SK-N-SH treated with all-trans-retinoic acid at 6 μM for 48 hours (cell line): ENCODE results near the gene CPZ.

Experiments
- ATAC-seq: fragments of 200-7000 bp; cut with Tn5 transposase; 3 replicates; pipeline ENCODE4 v1.9.1; 2020; ENCODE audit warnings: mild to moderate bottlenecking, moderate library complexity
- ARNTL ChIP-seq: fragments of 450-650 bp; formaldehyde crosslinking; IDR thresholded peaks from 2 replicates; pipeline ENCODE4 v1.5.0; 2020; ENCODE audit warnings: low read depth, mild to moderate bottlenecking, moderate library complexity, borderline replicate concordance
- ESRRG ChIP-seq: fragments of 250-450 bp; sonication (Bioruptor Pico); IDR thresholded peaks from 2 replicates; pipeline ENCODE4 v1.6.1; 2021; ENCODE audit warnings: mild to moderate bottlenecking
- ISL1 ChIP-seq: fragments of 250-450 bp; sonication (Bioruptor Pico); IDR thresholded peaks from 2 replicates; pipeline ENCODE4 v2.1.2; 2022; ENCODE audit warnings: mild to moderate bottlenecking, moderate library complexity
- OSR1 ChIP-seq: fragments of 250-450 bp; sonication (Bioruptor Pico); IDR thresholded peaks from 2 replicates; pipeline ENCODE4 v1.8.0; 2022; ENCODE audit warnings: moderate library complexity, mild to moderate bottlenecking, inconsistent platforms
- POU6F1 ChIP-seq: fragments of 250-450 bp; sonication (Bioruptor Pico); IDR thresholded peaks from 2 replicates; pipeline ENCODE4 v1.8.0; 2021; ENCODE audit warnings: low read depth, mild to moderate bottlenecking, moderate library complexity, borderline replicate concordance
- PPARA ChIP-seq: fragments of 250-450 bp; sonication (Bioruptor Pico); IDR thresholded peaks from 2 replicates; pipeline ENCODE4 v1.5.0; 2020; ENCODE audit warnings: mild to moderate bottlenecking, borderline replicate concordance
- RARB ChIP-seq: fragments of 250-450 bp; sonication (Bioruptor Pico); IDR thresholded peaks from 2 replicates; pipeline ENCODE4 v1.8.0; 2021; ENCODE audit warnings: mild to moderate bottlenecking, moderate library complexity
- SNAI2 ChIP-seq: fragments of 250-450 bp; sonication (Bioruptor Pico); IDR thresholded peaks from 2 replicates; pipeline ENCODE4 v1.5.0; 2020; ENCODE audit warnings: mild to moderate bottlenecking, moderate library complexity
- TCF4 ChIP-seq: fragments of 250-450 bp; sonication (Bioruptor Pico); IDR thresholded peaks from 2 replicates; pipeline ENCODE4 v1.8.0; 2021; ENCODE audit warnings: mild to moderate bottlenecking, moderate library complexity, borderline replicate concordance
- TOX ChIP-seq: fragments of 250-450 bp; sonication (Bioruptor Pico); IDR thresholded peaks from 2 replicates; pipeline ENCODE4 v1.8.0; 2021; ENCODE audit warnings: mild to moderate bottlenecking, moderate library complexity, borderline replicate concordance
- TSHZ2 ChIP-seq: fragments of 250-450 bp; sonication (Bioruptor Pico); IDR thresholded peaks from 2 replicates; pipeline ENCODE4 v1.5.0; 2020; ENCODE audit warnings: mild to moderate bottlenecking, moderate library complexity
- ZC3H10 ChIP-seq: fragments of 250-450 bp; sonication (Bioruptor Pico); IDR thresholded peaks from 2 replicates; pipeline ENCODE4 v1.5.1; 2021; ENCODE audit warnings: mild to moderate bottlenecking, moderate library complexity
- ZFP3 ChIP-seq: fragments of 250-450 bp; sonication (Bioruptor Pico); IDR thresholded peaks from 2 replicates; pipeline ENCODE4 v1.5.0; 2020; ENCODE audit warnings: mild to moderate bottlenecking, moderate library complexity
- ZFP30 ChIP-seq: fragments of 450-650 bp; formaldehyde crosslinking; IDR thresholded peaks from 2 replicates; pipeline ENCODE4 v1.5.0; 2022; ENCODE audit warnings: mild to moderate bottlenecking, moderate library complexity
- ZNF565 ChIP-seq: fragments of 450-650 bp; formaldehyde crosslinking; conservative IDR thresholded peaks from 2 replicates; pipeline ENCODE4 v1.5.0; 2020; ENCODE audit warnings: low read depth, mild to moderate bottlenecking, moderate library complexity
- ZNF70 ChIP-seq: fragments of 450-650 bp; formaldehyde crosslinking; IDR thresholded peaks from 2 replicates; pipeline ENCODE4 v1.5.0; 2020; ENCODE audit warnings: mild to moderate bottlenecking, moderate library complexity
- ZNF8 ChIP-seq: fragments of 450-650 bp; formaldehyde crosslinking; IDR thresholded peaks from 2 replicates; pipeline ENCODE4 v1.5.0; 2020; ENCODE audit warnings: mild to moderate bottlenecking, moderate library complexity
- TF ChIP-seq, protein P1 (sequence below): fragments of 250-450 bp; sonication (Bioruptor Pico); IDR thresholded peaks from 2 replicates; pipeline ENCODE4 v1.8.0; 2020; ENCODE audit warnings: mild to moderate bottlenecking, moderate library complexity, borderline replicate concordance
- TF ChIP-seq, protein P2 (sequence below): fragments of 250-450 bp; sonication (Bioruptor Pico); IDR thresholded peaks from 2 replicates; pipeline ENCODE4 v1.5.1; 2021; ENCODE audit warnings: mild to moderate bottlenecking, moderate library complexity

CPZ gene

GRCh38 chr4:8646296-8647093 lies 53.9 kb downstream of the CPZ start:
- ATAC-seq = no peak
- TF ChIP-seq SNAI2 (CRISPR knock-in tag) = no peak
- no peak for TF ChIP-seq TOX (CRISPR knock-in tag)
- TF ChIP-seq ZNF8 (CRISPR knock-in tag) = no peak
- no peak for TF ChIP-seq OSR1 (CRISPR knock-in tag)
- no peak for TF ChIP-seq POU6F1 (CRISPR knock-in tag)
- no peak for TF ChIP-seq ARNTL (CRISPR knock-in tag)
- no peak for TF ChIP-seq RARB (CRISPR knock-in tag)
- no peak for TF ChIP-seq PPARA (CRISPR knock-in tag)
- TF ChIP-seq ZNF565 (CRISPR knock-in tag) = no peak
- no peak for TF ChIP-seq ZFP30
- no peak for TF ChIP-seq ZNF70
- no peak for TF ChIP-seq ESRRG
- TF ChIP-seq, protein P1, sequence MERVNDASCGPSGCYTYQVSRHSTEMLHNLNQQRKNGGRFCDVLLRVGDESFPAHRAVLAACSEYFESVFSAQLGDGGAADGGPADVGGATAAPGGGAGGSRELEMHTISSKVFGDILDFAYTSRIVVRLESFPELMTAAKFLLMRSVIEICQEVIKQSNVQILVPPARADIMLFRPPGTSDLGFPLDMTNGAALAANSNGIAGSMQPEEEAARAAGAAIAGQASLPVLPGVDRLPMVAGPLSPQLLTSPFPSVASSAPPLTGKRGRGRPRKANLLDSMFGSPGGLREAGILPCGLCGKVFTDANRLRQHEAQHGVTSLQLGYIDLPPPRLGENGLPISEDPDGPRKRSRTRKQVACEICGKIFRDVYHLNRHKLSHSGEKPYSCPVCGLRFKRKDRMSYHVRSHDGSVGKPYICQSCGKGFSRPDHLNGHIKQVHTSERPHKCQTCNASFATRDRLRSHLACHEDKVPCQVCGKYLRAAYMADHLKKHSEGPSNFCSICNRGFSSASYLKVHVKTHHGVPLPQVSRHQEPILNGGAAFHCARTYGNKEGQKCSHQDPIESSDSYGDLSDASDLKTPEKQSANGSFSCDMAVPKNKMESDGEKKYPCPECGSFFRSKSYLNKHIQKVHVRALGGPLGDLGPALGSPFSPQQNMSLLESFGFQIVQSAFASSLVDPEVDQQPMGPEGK (CRISPR knock-in tag) = no peak
- TF ChIP-seq TSHZ2 (CRISPR knock-in tag) = no peak
- TF ChIP-seq, all 23 proteins: peak for 0

- no peak for ATAC-seq
- TF ChIP-seq ZC3H10 (CRISPR knock-in tag) (no peak), ZNF8 (CRISPR knock-in tag) (no peak), PPARA (CRISPR knock-in tag) (no peak), ZNF70 (no peak), SNAI2 (CRISPR knock-in tag) (no peak), POU6F1 (CRISPR knock-in tag) (no peak), ZFP3 (CRISPR knock-in tag) (no peak), ISL1 (CRISPR knock-in tag) (no peak), ZNF565 (CRISPR knock-in tag) (no peak), TSHZ2 (CRISPR knock-in tag) (no peak), RARB (CRISPR knock-in tag) (no peak), TCF4 (CRISPR knock-in tag) (no peak), OSR1 (CRISPR knock-in tag) (no peak), ESRRG (no peak), ZFP30 (no peak)
- TF ChIP-seq, protein P2, sequence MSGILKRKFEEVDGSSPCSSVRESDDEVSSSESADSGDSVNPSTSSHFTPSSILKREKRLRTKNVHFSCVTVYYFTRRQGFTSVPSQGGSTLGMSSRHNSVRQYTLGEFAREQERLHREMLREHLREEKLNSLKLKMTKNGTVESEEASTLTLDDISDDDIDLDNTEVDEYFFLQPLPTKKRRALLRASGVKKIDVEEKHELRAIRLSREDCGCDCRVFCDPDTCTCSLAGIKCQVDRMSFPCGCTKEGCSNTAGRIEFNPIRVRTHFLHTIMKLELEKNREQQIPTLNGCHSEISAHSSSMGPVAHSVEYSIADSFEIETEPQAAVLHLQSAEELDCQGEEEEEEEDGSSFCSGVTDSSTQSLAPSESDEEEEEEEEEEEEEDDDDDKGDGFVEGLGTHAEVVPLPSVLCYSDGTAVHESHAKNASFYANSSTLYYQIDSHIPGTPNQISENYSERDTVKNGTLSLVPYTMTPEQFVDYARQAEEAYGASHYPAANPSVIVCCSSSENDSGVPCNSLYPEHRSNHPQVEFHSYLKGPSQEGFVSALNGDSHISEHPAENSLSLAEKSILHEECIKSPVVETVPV (CRISPR knock-in tag) = no peak
- TF ChIP-seq, protein P1 (CRISPR knock-in tag) = no peak
- TF ChIP-seq, all 23 proteins: peak for 0
Observed at GRCh38 chr4:8647094-8647570, 54.6 kb downstream of the CPZ start.
